Activated CD4-positive, alpha-beta T cell treated with anti-CD3 and anti-CD28 coated beads, Interleukin-2, amount 50 U/mL, for 1 hour (primary cell): Measurements from ENCODE around the gene PRICKLE4.
"Not testable (repeated sequence)": the region's sequence is repeated elsewhere in the genome, so short reads cannot be mapped to it uniquely, and the experiment has no call there.

Experiments
- DNase-seq: peaks from one replicate; pipeline ENCODE4 v3.0.0-alpha.2; 2020

PRICKLE4 gene

GRCh38 chr6:41746107-41746506, 34.5 kb upstream of the PRICKLE4 start:
- no peak for DNase-seq

DNA sequence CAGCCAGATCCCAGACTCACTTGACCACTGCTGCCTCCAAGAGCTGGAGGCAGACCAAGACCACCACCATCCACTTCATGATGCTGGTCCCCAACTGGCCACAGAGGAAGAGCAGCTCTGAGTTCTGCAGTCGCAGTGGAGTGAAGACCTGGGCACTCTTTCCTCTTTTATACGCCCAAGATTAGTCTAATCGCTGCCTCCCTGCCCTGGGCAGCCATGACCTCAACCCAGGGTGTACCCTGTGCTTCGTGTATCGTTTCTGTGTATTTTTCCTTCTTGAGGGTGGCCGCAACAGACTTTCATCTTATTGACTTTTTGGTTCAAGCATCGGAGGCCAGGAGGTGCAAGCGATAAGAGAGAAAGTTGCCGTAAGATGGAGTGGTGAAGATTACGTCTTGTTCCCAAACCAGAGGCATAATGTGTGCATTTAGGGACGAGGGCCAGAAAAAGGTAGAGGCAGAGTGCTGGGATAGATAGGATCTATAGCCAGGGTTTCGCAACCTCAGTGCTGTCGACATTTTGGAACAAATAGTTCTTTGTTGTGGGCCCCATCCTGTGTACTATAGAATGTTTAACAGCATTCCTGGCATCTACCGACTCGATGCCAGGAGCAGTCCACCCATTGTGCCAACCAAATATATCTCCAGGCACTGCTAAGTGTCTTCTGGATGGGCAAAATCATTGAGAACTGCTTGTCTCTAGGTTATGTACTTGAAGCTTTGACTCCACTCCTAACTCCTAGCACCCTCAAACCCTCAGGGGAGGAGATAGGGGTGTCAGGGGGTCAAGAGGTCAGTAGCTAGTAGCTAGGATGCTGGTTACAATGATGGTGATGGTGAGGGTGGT, 33.1 kb upstream of the PRICKLE4 start, which contains the start of gene PGC:
PGC (minus strand) TSS at position 142 of the 846 bp plus-strand sequence; CDS start at position 79, 63 bp downstream.
- no peak for DNase-seq

DNA sequence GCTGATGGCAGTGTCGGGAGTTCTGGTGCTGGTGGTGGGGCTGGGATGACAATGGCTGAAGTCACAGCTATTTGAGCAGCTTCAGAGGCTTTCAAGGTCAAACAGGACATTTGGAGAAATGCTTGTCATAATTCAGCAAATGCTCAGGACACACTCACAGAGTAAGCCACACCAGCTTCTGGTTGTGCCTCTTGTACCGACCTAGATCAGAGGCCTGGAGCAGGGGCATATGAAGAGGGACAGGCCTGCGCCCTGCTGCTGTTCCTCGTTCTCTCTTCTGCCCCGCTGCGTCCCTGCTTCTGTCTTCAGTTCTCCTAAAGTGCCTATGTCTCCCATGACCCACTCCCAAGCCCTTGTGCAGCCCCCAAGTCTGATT, 32.5 kb upstream of the PRICKLE4 start:
- DNase-seq = no peak

GRCh38 chr6:41748542-41748941, 32.0 kb upstream of the PRICKLE4 start:
- no peak for DNase-seq

DNA sequence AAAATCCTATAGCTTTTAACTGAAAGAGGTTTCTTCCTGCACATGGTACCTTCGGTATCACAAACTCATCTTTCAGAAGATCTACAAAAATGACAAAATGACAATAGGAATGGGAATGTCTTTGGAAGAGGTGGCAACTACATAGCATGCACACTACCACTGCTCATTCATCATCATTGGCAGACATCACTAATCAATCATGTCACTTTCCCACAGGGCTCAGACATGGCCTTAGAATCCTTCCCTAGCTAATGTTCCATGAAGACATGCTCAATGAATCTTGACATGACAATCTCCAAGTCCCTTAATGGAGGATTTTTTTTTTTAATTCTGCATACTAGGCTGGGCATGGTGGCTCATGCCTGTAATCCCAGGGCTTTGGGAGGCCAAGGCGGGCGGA, 30.2 kb upstream of the PRICKLE4 start:
- no peak for DNase-seq

DNA sequence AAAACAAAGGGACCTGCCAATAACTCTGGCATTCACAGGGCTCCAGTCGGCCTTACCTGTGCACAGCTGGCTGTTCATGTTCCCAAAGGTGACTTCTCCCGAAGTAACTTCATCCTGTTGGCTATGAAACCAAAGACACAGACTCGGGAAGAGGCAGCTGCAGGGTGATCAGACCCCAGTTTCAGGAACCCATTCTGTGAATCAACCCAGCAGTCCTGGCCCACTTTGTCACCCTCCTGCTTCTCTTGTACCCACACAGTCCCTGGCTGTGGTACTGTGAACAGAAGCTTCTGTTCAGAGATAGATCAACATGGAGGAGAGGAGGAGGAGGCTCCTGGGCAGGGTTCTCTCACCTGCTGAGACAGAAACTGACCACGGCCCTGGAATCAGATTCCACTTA, 24.7 kb upstream of the PRICKLE4 start:
- DNase-seq = no peak

GRCh38 chr6:41756354-41756753, 24.2 kb upstream of the PRICKLE4 start:
- no peak for DNase-seq

DNA sequence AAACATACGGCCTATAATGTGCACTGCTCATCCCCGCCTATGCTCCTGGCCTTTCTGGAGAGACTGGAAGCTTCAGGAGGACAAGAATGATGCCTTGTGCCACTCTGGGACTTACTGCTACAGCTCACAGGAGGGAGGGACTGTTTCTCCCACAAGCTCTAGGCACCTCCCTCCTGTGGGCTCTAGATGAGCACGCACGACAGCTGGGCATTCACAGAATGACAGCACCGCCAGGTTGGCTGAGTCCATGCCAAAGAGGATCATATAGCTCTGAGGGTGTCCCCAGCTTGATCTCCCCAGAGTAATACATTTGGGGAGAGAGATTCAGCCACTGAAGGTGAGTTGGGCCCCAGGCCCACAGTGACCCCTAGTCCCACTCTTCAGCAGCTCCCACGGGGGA, 23.3 kb upstream of the PRICKLE4 start:
- no peak for DNase-seq

- DNase-seq = no peak
These were observed 22.5 kb upstream of the PRICKLE4 start for GRCh38 chr6:41757931-41758640.

DNA sequence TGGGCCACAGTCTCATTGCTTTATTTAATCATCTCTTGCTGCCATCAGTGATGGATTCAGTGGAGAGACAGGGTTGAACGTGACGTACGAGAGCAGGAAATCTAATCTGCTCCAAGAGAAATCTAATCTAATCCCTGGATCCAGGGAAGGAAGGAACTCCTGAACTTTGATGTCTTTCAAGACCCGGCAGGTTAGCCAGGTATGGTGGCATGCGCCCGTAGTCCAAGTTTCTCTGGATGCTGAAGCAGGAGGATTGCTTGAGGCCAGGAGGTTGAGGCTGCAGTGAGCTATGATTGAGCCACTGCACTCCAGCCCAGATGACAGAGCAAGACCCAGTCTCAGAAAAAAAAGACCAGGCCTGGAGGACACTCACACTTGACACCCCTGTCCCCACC, 21.9 kb upstream of the PRICKLE4 start:
- no peak for DNase-seq

DNA sequence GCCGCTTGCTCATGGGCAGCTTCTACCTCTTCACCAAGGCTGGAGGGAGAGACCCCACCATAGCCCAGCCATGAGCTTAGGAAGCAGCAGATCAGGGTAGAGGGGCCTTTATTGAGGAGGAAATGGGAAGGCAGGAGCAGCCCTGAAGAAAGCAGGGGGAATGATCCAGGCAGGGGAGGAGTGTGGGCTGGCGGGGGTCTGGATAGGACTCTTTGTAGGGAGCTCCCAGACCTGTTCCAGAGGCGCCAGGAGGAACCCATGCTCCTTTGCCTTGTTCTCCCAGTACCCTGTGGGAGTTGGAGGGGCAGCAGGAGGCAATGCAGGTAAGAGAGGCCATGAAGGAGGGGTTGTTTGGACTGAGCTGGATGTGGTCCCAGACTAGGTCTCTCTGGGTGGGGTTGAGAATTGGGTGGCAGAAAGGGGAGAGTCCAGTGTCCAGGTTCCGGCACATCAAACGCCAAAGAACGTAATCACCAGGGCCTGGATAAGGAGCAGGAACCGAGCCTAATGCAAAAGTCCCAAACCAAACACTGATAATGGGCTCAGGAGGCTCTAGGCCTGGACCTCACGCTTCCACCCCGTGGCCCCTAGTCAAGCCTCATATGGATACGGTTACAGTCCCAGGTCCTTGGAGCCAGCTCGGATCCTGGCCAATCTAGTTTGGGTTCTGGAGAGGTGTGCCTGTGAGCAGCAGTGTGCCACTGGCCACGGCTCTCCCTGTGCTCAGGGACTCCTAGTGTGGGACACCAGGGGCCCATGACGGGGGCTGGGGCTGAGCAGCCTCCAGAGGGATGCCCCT, 21.3 kb upstream of the PRICKLE4 start:
- no peak for DNase-seq

- DNase-seq = no peak
These were observed 20.5 kb upstream of the PRICKLE4 start for GRCh38 chr6:41759905-41760579.

- no peak for DNase-seq
These were observed 17.1 kb upstream of the PRICKLE4 start for GRCh38 chr6:41763470-41763869.

GRCh38 chr6:41766043-41766664, 14.4 kb upstream of the PRICKLE4 start:
- not testable (repeated sequence) for DNase-seq

- DNase-seq = no peak
These were observed 13.3 kb upstream of the PRICKLE4 start for GRCh38 chr6:41767112-41767833.

DNA sequence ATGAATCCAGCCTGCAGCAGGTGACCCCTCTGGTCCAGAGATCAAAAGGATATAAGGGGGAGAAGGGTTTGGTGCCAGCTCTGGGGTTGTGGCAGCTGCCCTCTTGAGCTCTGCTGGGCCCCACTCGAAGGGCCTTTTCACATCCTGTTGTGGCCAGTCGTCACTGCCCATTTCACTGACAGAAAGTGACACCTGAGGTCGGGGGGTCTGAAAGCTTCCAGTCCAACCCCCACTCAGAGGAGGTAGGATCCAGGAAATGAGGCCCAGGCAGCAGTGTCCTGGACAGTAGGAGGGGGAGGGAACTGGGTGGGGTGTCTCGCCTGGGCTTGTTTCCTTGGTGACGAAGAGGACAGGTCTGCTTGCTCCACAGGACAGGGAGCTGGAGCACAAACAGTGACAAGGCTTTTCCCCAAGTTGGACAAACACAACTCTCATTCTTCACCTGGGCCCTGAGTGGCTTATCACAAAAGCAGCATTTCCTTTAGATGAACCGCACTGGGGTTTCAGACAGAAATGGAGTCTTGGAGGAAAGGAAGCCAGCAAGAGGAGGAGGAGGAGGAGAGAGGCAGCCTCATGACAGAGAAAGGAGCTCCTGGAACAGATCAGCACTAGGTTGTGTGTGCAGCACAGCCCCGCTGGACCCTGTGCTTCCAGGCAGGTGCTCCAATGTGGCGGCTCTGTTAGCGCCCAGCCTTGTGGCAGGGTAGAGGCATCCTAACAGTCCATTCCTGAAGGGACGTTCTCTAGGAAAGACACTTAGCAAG, 11.9 kb upstream of the PRICKLE4 start:
- no peak for DNase-seq

GRCh38 chr6:41769376-41769775, 11.2 kb upstream of the PRICKLE4 start:
- no peak for DNase-seq

DNA sequence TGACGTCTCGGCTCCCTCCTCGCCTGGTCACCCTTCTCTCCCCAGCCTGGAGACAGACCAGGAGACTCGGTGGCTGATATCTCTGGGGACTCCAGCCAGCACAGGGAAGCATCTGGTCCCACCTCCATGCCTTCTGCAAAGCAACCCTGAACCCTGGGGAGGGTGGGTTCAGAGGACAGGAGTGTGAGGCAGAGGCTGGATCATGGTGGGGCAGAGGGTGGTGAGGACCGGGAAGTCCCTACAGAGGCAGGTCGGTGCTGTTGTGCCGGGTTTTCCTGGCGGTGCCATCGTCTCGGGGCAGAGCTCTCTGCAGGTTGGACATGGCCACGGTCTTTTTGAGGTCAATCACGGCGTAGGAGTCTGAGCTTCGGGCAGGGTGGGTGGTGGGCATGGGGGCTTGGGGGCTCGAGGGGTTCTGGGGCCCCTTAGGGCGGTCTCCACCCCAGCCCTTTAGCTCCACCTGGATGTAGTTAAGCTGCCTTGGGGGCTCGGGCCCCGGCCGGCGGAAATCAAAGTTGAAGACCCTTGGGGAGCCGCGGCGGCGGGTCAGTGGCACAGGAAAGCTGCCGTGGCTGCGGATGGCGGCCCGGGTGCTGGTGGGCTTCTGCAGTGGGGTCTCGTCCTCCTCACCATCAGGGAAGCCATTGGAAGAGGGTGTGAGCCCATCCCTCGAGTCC, 10.1 kb upstream of the PRICKLE4 start:
- no peak for DNase-seq

GRCh38 chr6:41771058-41771983, 9.3 kb upstream of the PRICKLE4 start:
- no peak for DNase-seq
